ENCODE data around the gene C15orf39. TPM values are rescaled to one million over a fixed set of nuclear protein-coding genes. Genes with fewer than 3 reads are reported as not detected.

Gene C15orf39
- total and polyA plus RNA-seq, 2 of the 13 experiments (the other 11 are each of a cell fraction or from before 2014, with no cell fraction given) = 6.2 to 13.5 TPM

GRCh38 chr15:75159244-75159643, 42.4 kb upstream of the C15orf39 start:
- FAIRE-seq (no peak), ATAC-seq (no peak), DNase-seq (ENCODE audit: low spot score) (no peak)
- TF ChIP-seq SNAPC2 (CRISPR knock-in tag; IDR thresholded peaks at IDR 0.05) = no peak
- Histone ChIP-seq H3K79me2 (ENCODE audit: insufficient read depth, low read length) (no peaks in the 10 kb centered on the region), H3K27ac (ENCODE audit: extremely low read length, insufficient read depth, low read length) (no peak overlapping the region), H4K20me1 (ENCODE audit: insufficient read depth, low read length) (no peaks in the 10 kb centered on the region), H3K9ac (ENCODE audit: insufficient read depth, low read depth, low read length) (no peak overlapping the region), H3K4me3 (replicated peaks in 1 of 3; ENCODE audit: insufficient read depth in 1 of 3, low read depth in 2 of 3, low read length in 3 of 3) (no peak overlapping the region), H3K36me3 (replicated peaks in 1 of 2; ENCODE audit: control insufficient read depth in 1 of 2, insufficient read depth in 2 of 2, low read length in 2 of 2) (no peaks in the 10 kb centered on the region), H3K9me3 (ENCODE audit: low read length) (no peaks in the 10 kb centered on the region), H3K27me3 (ENCODE audit: control insufficient read depth in 1 of 2, insufficient read depth in 2 of 2, low read length in 2 of 2) (no peaks in the 10 kb centered on the region; a peak in 1 of 5 replicates), H3K4me1 (ENCODE audit: insufficient read depth, low read length) (peaks cover 72% of the 10 kb centered on the region), H2AFZ (ENCODE audit: low read length) (no peak overlapping the region), H3K4me2 (ENCODE audit: low read depth, low read length) (no peak overlapping the region)
- ChIA-PET CTCF (ENCODE audit: low intra/inter-chr PET ratio, low total read pairs) (no interaction called here), POLR2A (interaction anchor here (1.2 kb wide), 1 partner anchor 116 kb away, joined by 3 read pairs; no protein-coding TSS in a partner anchor)
- WGBS (ENCODE audit: low lambda C conversion rate) = 0% methylated on average over 1 of the region's 1 CpG
- in situ Hi-C loops (cut with HindIII; ENCODE audit: extremely low pct_ligation_motif_present, low pct_unique_long_range_greater_than_20kb) (no loop called here), intact Hi-C loops (cut with micrococcal nuclease; ENCODE audit: unreplicated experiment) (no loop called here)
- no TSS peak for BruUV-seq (replicated peaks)

DNA sequence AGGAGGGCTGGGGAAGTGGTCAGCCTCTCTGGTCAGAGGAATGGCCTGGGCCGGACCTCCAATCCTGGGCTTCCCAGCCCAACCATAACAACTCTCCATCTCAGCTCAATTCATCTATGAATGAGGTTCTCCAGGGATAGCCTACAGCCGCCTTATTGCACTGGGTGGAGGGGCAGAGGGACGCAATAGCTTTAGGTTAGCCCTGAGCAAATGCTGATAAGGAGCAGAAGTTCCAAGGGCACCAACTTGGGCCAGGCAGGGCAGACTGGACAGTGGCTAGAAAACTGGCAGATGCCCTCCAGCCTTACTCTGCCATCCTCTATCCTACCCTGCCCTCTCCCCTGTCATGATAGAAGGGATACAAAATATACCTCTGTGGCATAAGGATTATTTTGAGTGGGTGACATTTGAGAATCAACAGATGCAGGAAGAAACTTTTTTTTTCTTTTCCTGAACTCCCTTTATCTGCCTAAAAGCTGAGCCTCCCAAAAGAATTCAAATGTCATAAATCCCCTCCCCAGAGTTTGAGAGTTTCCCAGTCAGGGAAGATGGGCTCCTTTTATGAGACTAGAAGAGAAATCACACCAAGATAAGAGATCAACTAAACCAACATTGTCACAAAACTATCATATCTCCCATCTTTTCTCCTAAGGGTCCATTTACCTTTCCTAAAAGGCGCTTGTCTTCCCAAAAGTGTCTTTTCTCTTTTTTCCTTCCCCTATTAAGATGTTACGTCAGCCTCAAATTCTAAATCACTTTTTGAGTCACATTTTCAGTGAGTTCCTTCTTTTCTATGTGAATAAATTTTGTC, 40.4 kb upstream of the C15orf39 start:
- no peaks in the 10 kb centered on the region; a peak in 1 of 5 replicates for H3K27me3 ChIP-seq (ENCODE audit: control insufficient read depth in 1 of 2, insufficient read depth in 2 of 2, low read length in 2 of 2)
- H3K9ac ChIP-seq (ENCODE audit: insufficient read depth, low read depth, low read length) = no peak overlapping the region
- no peaks in the 10 kb centered on the region for H3K36me3 ChIP-seq (replicated peaks in 1 of 2; ENCODE audit: control insufficient read depth in 1 of 2, insufficient read depth in 2 of 2, low read length in 2 of 2)
- H4K20me1 ChIP-seq (ENCODE audit: insufficient read depth, low read length) = no peaks in the 10 kb centered on the region
- no peaks in the 10 kb centered on the region for H3K79me2 ChIP-seq (ENCODE audit: insufficient read depth, low read length)
- no peaks in the 10 kb centered on the region for H3K9me3 ChIP-seq (ENCODE audit: low read length)
- FAIRE-seq = no peak
- ChIA-PET POLR2A (interaction anchor here (1.0 to 2.7 kb wide), 3 partner anchors 17 to 39 kb away, joined by 3 to 8 read pairs (median 3); no protein-coding TSS in a partner anchor), CTCF (ENCODE audit: low intra/inter-chr PET ratio, low total read pairs) (no interaction called here)
- H3K27ac ChIP-seq (ENCODE audit: extremely low read length, insufficient read depth, low read length) = no peak overlapping the region
- peaks cover 60% of the 10 kb centered on the region for H3K4me1 ChIP-seq (ENCODE audit: insufficient read depth, low read length)
- peak; percentile 23; the same call in 2 of the 3 replicates for ATAC-seq
- TF ChIP-seq ZNF280D (CRISPR knock-in tag; IDR thresholded peaks at IDR 0.05) (no peak), ZNF768 (CRISPR knock-in tag; IDR thresholded peaks at IDR 0.05) (peak; percentile 47; the same call in 1 of the 2 replicates), FIP1L1 (IDR thresholded peaks at IDR 0.05; ENCODE audit: borderline replicate concordance, insufficient read depth, low read depth, low read length) (no peak), NFKBIZ (CRISPR knock-in tag; IDR thresholded peaks at IDR 0.05) (no peak)
- WGBS (ENCODE audit: low lambda C conversion rate) = 41% methylated on average over 5 of the region's 5 CpGs
- H3K4me2 ChIP-seq (ENCODE audit: low read depth, low read length) = no peak overlapping the region
- BruUV-seq (replicated peaks) = no TSS peak
- in situ Hi-C loops (cut with HindIII; ENCODE audit: extremely low pct_ligation_motif_present, low pct_unique_long_range_greater_than_20kb) (no loop called here), intact Hi-C loops (cut with micrococcal nuclease; ENCODE audit: unreplicated experiment) (no loop called here)
- H3K4me3 ChIP-seq (replicated peaks in 1 of 3; ENCODE audit: insufficient read depth in 1 of 3, low read depth in 2 of 3, low read length in 3 of 3) = no peak overlapping the region
- H2AFZ ChIP-seq (ENCODE audit: low read length) = no peak overlapping the region
- DNase-seq (ENCODE audit: low spot score) = no peak

Data from HepG2 (cell line).